D721Med (cell line): ENCODE results near the gene UBE4B.
"Not testable (repeated sequence)": the region's sequence is repeated elsewhere in the genome, so short reads cannot be mapped to it uniquely, and the experiment has no call there.

ENCODE experiments used
- DNase-seq: peaks from one replicate; pipeline ENCODE4 v3.0.0; 2011; ENCODE audit warnings: low spot score; ENCODE audit not compliant: insufficient read length
- FAIRE-seq: peaks from 2 replicates; lab custom pipeline; 2011; peaks lifted over from hg19 to GRCh38; lab: Jason Lieb, UNC
- TF ChIP-seq, protein P1 (sequence below): IDR thresholded peaks from 2 replicates; pipeline ENCODE4 v1.5.1; 2012; ENCODE audit warnings: mild to moderate bottlenecking, control low read depth; ENCODE audit not compliant: insufficient read depth; ENCODE audit errors: missing control alignments

Gene UBE4B

DNA sequence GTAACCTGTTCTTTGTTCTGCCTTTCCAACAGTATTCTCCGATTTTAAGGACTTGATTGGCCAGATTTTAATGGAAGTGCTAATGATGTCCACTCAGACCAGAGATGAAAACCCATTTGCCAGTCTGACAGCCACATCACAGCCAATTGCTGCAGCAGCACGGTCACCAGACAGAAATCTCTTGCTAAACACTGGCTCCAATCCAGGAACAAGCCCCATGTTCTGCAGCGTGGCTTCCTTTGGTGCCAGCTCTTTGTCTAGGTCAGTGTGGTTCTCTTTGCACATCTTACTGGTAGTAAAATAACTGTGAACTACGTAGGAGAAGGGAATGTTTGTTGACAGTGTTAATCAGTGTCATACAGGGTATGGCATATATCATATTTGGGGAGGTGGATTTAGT lies 72.7 kb downstream of the UBE4B start:
- no peak for DNase-seq
- FAIRE-seq: no peak
- TF ChIP-seq, protein P1, sequence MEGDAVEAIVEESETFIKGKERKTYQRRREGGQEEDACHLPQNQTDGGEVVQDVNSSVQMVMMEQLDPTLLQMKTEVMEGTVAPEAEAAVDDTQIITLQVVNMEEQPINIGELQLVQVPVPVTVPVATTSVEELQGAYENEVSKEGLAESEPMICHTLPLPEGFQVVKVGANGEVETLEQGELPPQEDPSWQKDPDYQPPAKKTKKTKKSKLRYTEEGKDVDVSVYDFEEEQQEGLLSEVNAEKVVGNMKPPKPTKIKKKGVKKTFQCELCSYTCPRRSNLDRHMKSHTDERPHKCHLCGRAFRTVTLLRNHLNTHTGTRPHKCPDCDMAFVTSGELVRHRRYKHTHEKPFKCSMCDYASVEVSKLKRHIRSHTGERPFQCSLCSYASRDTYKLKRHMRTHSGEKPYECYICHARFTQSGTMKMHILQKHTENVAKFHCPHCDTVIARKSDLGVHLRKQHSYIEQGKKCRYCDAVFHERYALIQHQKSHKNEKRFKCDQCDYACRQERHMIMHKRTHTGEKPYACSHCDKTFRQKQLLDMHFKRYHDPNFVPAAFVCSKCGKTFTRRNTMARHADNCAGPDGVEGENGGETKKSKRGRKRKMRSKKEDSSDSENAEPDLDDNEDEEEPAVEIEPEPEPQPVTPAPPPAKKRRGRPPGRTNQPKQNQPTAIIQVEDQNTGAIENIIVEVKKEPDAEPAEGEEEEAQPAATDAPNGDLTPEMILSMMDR: no peak

DNA sequence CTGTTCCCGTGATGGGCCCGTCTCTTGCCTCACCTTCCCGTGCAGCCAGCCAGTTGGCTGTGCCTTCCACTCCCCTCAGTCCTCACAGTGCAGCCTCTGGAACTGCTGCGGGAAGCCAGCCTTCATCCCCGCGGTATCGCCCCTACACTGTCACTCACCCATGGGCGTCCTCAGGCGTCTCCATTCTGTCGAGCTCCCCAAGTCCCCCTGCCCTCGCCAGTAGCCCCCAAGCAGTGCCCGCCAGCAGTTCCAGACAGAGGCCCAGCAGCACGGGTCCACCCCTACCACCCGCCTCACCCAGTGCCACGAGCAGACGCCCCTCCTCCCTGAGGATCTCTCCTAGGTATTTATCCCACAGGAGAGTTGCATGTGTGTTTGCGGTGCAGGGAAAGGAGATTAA lies 73.5 kb downstream of the UBE4B start:
- DNase-seq: no peak
- TF ChIP-seq, protein P1: no peak
- FAIRE-seq: no peak

DNA sequence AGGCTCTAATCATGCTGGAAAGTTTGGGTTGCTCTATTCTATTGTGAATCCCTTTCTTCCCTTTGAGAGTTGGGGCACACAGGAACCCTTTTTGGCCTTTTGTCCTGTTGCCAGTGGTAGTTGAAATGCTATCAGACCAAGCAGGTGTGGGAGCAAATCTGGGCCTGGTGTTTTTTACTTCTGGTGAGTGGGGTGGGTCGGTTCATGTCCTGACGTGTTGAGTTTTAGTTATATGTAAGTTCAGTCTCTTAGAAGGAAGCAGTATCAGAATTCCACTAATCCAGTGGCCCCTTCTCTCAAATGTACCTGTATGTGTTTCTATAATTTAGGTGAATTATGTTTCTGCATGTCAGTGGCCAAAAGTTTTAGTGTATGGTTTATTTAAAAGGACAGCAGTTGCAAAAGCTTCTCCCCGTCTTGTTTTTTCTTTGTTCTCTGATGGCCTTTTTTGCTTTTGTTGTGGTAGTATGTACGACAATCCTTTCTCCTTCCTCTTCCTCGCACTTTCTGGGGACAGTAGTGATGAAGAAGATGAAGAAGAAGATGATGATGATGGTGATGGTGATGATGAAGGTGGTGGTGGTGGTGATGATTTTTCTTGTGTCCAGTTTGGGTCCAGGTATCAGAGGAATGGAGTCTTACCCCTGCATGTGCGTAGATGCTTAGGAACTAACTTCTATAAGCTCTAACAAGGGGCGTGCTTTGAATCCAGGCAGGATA lies 74.2 kb downstream of the UBE4B start:
- FAIRE-seq (no peak), DNase-seq (no peak)
- TF ChIP-seq, protein P1: no peak

DNA sequence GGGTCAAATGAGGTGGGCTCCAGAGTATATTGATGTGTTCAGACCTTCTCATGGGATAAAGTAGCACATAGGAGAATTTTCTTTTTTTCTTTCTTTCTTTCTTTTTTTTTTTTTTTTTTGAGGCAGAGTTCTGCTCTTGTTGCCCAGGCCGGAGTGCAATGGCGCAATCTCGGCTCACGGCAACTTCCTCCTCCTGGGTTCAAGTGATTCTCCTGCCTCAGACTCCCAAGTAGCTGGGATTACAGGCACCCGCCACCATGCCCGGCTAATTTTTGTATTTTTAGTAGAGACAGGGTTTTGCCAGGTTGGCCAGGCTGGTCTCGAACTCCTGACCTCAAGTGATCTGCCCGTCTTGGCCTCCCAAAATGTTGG lies 74.7 kb downstream of the UBE4B start:
- not testable (repeated sequence) for DNase-seq, FAIRE-seq

DNA sequence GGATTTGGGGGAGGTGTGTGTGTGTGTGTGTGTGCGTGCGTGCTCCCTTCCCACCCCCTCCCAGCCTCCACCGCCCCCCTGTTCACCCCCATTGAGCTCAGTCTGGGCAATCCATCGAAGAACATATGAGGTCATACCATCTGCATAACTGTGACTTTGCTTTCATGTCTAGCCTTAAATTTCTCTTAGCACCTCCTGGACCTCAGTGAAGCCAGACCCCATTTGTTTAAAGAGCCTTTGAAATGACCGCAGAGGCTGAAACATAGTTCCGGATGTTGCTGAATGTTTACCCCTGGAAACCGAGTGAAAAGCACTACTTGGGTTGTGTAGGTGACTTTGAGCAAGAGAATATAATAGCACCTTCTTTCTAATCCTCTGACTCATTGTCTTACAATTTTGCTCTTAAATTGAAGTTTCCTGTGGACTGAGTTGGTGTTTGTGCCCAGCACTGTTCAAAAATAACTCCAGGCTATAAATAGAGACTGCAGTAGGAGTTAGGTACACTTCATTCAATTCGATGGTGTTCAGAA lies 75.4 kb downstream of the UBE4B start:
- no peak for FAIRE-seq
- TF ChIP-seq, protein P1: no peak
- no peak for DNase-seq

DNA sequence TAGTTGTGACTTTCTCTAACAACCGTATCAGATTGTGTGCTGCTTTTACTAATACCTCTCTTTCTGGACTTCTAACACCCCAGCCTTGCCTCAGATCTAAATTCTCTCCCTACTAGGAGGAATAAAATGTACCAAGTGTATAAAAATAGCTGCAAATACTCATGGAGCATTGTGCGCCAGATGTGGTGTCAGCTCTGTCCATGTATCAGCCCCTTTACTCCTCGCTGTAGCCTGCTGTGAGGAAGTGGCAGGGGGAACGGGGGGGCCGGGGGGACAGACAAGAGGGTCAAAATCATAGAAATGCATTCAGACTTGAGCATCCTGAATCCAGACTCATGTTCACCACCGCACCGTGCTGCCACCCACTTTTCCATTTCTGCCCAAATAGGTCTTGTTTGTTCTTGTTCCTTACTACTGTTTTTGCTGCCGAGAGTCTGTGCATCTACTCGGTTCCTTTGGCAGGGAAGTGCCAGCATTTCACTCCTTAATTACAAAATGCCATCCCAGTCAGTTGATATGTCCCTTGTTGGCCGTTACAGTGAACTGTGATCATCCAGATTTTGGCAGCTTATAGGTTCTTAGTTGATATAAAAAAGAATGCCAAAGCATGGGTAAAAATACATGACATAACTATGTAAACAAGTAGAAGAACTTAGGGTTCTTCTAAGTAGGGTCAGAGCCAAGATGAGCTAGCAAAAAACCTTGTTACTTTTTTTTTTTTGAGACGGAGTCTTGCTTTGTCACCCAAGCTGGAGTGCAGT lies 76.4 kb downstream of the UBE4B start:
- DNase-seq: no peak
- TF ChIP-seq, protein P1: no peak
- FAIRE-seq: no peak

DNA sequence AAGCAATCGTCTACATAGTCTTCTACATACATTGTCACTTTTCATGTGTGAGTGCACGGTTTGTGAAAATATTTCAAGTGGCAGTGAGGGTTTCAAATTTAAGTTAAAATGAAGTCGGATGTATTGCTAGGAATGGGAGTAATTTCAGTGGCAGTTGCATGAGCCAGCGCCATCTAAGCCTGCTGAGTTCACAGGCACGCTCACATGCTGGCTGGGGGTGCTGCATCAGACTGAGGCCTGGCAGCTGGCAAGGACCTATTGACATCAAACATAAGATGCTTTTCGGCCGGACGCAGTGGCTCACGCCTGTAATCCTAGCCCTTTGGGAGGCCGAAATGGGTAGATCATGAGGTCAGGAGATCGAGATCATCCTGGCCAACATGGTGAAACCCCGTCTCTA lies 80.7 kb downstream of the UBE4B start:
- FAIRE-seq (no peak), DNase-seq (no peak)
- TF ChIP-seq, protein P1: no peak
